Naive thymus-derived CD4-positive, alpha-beta T cell (primary cell): Measurements from ENCODE around the gene ANKS1B. TPM values are rescaled to one million over a fixed set of nuclear protein-coding genes. Genes with fewer than 3 reads are reported as not detected.

Experiments
- ATAC-seq: fragments of 150-1000 bp; cut with Tn5 transposase; 2 replicates; pipeline ENCODE4 v1.10.0; 2021; ENCODE audit warnings: mild to moderate bottlenecking, moderate library complexity
- CTCF ChIA-PET: fragments of 350-600 bp; sonication (Branson Sonifier 250); formaldehyde crosslinking; loops from one replicate; lab custom pipeline; 2021; ENCODE audit warnings: antibody characterized with exemption; lab: Charles Lee
- POLR2A ChIA-PET: fragments of 350-600 bp; sonication (Branson Sonifier 250); formaldehyde crosslinking; loops from one replicate; lab custom pipeline; 2021; ENCODE audit warnings: antibody characterized with exemption, inconsistent platforms; lab: Charles Lee
- DNase-seq, 9 donors: peaks; one replicate each; pipeline versions ENCODE4 v3.0.0 to v3.0.0-alpha.2; 2020 to 2022; ENCODE audit warnings: mixed read lengths in 1 of 9
- H3K27ac ChIP-seq: one replicate; pipeline ENCODE4 v1.7.0; 2013; ENCODE audit warnings: mild to moderate bottlenecking, low read depth, low read length, moderate library complexity
- H3K27me3 ChIP-seq, 2 donors: one replicate each; pipeline ENCODE4 v1.7.0; 2013; ENCODE audit warnings: low read length in 2 of 2, mild to moderate bottlenecking in 2 of 2, moderate library complexity in 2 of 2; ENCODE audit not compliant: control insufficient read depth in 2 of 2, insufficient read depth in 2 of 2
- H3K36me3 ChIP-seq, 3 experiments: 1 replicate in 2 of 3; 2 replicates in 1 of 3; pipeline ENCODE4 v1.7.0; 2013; ENCODE audit warnings: low read length in 3 of 3, mild to moderate bottlenecking in 3 of 3, moderate library complexity in 1 of 3; ENCODE audit not compliant: insufficient read depth in 3 of 3, control insufficient read depth in 2 of 3
- H3K4me1 ChIP-seq, 2 donors: one replicate each; pipeline ENCODE4 v1.7.0; 2013; ENCODE audit warnings: low read length in 2 of 2, mild to moderate bottlenecking in 2 of 2, moderate library complexity in 1 of 2; ENCODE audit not compliant: control insufficient read depth in 2 of 2, insufficient read depth in 2 of 2
- H3K4me3 ChIP-seq: 2 replicates; pipeline ENCODE4 v1.7.0; 2013; ENCODE audit warnings: mild to moderate bottlenecking, low read length
- H3K9me3 ChIP-seq, 3 experiments: 1 replicate in 2 of 3; 2 replicates in 1 of 3; pipeline ENCODE4 v1.7.0; 2013; ENCODE audit warnings: low read length in 3 of 3; ENCODE audit not compliant: control insufficient read depth in 2 of 3
- H3K27ac Mint-ChIP-seq, 9 donors: one replicate each; pipeline ENCODE4 v1.8.0; 2020 to 2022; ENCODE audit warnings: mixed read lengths in 9 of 9, mild to moderate bottlenecking in 8 of 9, moderate library complexity in 5 of 9, inconsistent platforms in 2 of 9
- H3K27me3 Mint-ChIP-seq, 5 donors: one replicate each; pipeline ENCODE4 v1.8.0; 2021 to 2022; ENCODE audit warnings: mixed read lengths in 5 of 5, mild to moderate bottlenecking in 1 of 5
- H3K36me3 Mint-ChIP-seq, 5 donors: one replicate each; pipeline ENCODE4 v1.8.0; 2020 to 2022; ENCODE audit warnings: mixed read lengths in 5 of 5, mild to moderate bottlenecking in 3 of 5, inconsistent platforms in 1 of 5
- H3K4me1 Mint-ChIP-seq, 7 donors: one replicate each; pipeline ENCODE4 v1.8.0; 2020 to 2022; ENCODE audit warnings: mixed read lengths in 7 of 7, mild to moderate bottlenecking in 3 of 7, inconsistent platforms in 1 of 7
- H3K4me3 Mint-ChIP-seq, 10 donors: one replicate each; pipeline ENCODE4 v1.8.0; 2020 to 2022; ENCODE audit warnings: mild to moderate bottlenecking in 10 of 10, mixed read lengths in 10 of 10, moderate library complexity in 6 of 10, inconsistent platforms in 2 of 10
- H3K9me3 Mint-ChIP-seq, 11 donors: one replicate each; pipeline ENCODE4 v1.8.0; 2020 to 2022; ENCODE audit warnings: mixed read lengths in 11 of 11, mild to moderate bottlenecking in 4 of 11, inconsistent platforms in 1 of 11, moderate library complexity in 1 of 11
- intact Hi-C, 2 donors: fragments of 100-400 bp; cut with micrococcal nuclease; formaldehyde crosslinking; loops; one replicate each; pipeline ENCODE4 v1.15.1; 2023
- polyA plus RNA-seq, 2 donors: library from polyadenylated mRNA; unstranded; fragments of 300-500 nt; fragmentation: Illumina TruSeq; gene quantifications; one replicate each; pipeline ENCODE4 v1.2.3, GENCODE V29; 2021
- total RNA-seq, 6 experiments: library from RNA in 5 of 6; stranded (reverse) in 5 of 6; gene quantifications; 1 replicate in 5 of 6; 2 replicates in 1 of 6; pipeline ENCODE4 v1.2.3 and lab custom pipeline; 2021 to 2026

ANKS1B gene
- total and polyA plus RNA-seq, 7 experiments from 2014 or later: 0.97 TPM; not detected in 6

- Mint-ChIP-seq H3K4me3 (no peak overlapping the region), H3K9me3 (peaks cover 4 to 20% (median 9%) of the 10 kb centered on the region in 11 donors), H3K27ac (no peak overlapping the region), H3K4me1 (peaks cover 0 to 5% (median 0%) of the 10 kb centered on the region in 7 donors), H3K27me3 (peaks cover 0 to 3% (median 0%) of the 10 kb centered on the region in 5 donors), H3K36me3 (no peaks in the 10 kb centered on the region)
- Histone ChIP-seq H3K27ac (no peak overlapping the region), H3K27me3 (no peaks in the 10 kb centered on the region), H3K9me3 (no peaks in the 10 kb centered on the region), H3K36me3 (no peaks in the 10 kb centered on the region), H3K4me1 (no peaks in the 10 kb centered on the region), H3K4me3 (no peak overlapping the region)
- intact Hi-C loops: loop anchor here in 1 of 2 donors (10.0 kb wide), 1 partner anchor 185 kb away; no protein-coding TSS in a partner anchor
- no peak for ATAC-seq
- POLR2A ChIA-PET: no interaction called here
- DNase-seq: no peak
- CTCF ChIA-PET: no interaction called here
Measured at GRCh38 chr12:99140017-99140720, 844.6 kb downstream of the ANKS1B start.

- Mint-ChIP-seq H3K4me3 (no peak overlapping the region), H3K27me3 (no peaks in the 10 kb centered on the region), H3K9me3 (peaks cover 0 to 14% (median 7%) of the 10 kb centered on the region in 11 donors), H3K27ac (no peak overlapping the region), H3K36me3 (no peaks in the 10 kb centered on the region), H3K4me1 (peaks cover 0 to 5% (median 0%) of the 10 kb centered on the region in 7 donors)
- Histone ChIP-seq H3K27me3 (no peaks in the 10 kb centered on the region), H3K36me3 (no peaks in the 10 kb centered on the region), H3K9me3 (no peaks in the 10 kb centered on the region), H3K27ac (no peak overlapping the region), H3K4me1 (no peaks in the 10 kb centered on the region), H3K4me3 (no peak overlapping the region)
- CTCF ChIA-PET: no interaction called here
- intact Hi-C loops: no loop called here
- ATAC-seq: no peak
- DNase-seq: no peak
- POLR2A ChIA-PET: no interaction called here
Measured at GRCh38 chr12:99138393-99138792, 846.3 kb downstream of the ANKS1B start.

DNA sequence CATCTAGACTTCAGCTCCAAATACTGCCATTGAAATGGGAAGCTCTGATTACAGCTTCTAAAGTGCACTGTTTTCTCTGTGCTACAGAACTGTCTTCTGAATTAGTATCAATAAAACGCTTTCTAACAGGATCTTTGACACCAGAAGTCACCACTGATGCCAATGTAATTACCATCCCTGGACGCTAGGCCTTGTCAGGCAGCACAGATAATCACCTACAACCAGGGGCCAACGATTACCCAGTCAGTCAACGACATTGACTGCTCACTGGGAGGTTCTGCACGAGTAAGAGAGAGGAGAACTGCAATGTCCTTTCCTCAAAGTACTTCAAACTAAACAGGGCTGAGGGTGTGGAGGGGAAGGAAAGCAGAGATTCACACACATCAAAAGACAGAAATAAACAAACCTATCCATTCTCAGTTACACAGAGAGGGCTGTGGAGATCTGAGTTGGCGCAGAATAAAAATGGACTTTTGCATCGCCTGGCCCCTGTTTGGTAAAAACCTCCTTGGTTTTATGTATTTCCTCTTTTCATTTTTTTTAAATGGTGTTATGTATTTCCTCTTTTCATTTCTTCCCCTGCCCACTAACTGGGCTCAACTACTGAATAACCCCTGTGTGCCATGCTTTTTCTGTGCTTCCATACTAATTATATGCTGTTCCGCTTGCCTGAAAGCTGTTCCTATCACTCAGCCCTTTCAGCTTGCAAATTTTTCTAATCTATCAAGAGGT, 847.4 kb downstream of the ANKS1B start:
- POLR2A ChIA-PET: no interaction called here
- Mint-ChIP-seq H3K36me3 (no peaks in the 10 kb centered on the region), H3K27ac (no peak overlapping the region), H3K4me3 (no peak overlapping the region), H3K4me1 (peaks cover 0 to 5% (median 0%) of the 10 kb centered on the region in 7 donors), H3K9me3 (peaks cover 0 to 14% (median 7%) of the 10 kb centered on the region in 11 donors), H3K27me3 (no peaks in the 10 kb centered on the region)
- intact Hi-C loops: no loop called here
- Histone ChIP-seq H3K27me3 (no peaks in the 10 kb centered on the region), H3K36me3 (no peaks in the 10 kb centered on the region), H3K4me1 (no peaks in the 10 kb centered on the region), H3K4me3 (no peak overlapping the region), H3K27ac (no peak overlapping the region), H3K9me3 (no peaks in the 10 kb centered on the region)
- CTCF ChIA-PET: no interaction called here
- no peak for DNase-seq
- no peak for ATAC-seq

DNA sequence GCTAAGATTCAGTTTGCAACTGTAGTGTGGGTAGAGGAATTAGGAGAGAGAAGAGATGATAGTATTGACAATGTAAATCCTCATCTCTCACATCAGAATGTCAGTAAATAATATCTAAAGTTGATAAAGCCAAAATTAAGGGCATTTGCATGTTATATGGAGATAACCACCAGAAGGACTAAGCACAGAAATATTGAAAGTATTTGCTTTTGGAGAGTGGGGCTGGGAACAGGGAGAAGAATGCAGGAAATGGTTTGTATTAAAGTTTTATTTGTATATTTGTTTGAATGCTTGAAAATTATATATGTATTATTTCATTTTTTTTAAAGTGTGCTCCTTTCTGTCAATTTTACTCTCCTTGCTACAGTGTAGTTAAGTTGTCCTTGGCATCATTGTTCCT, 848.2 kb downstream of the ANKS1B start:
- no peaks in the 10 kb centered on the region for H3K27me3 Mint-ChIP-seq
- no peak for ATAC-seq

DNA sequence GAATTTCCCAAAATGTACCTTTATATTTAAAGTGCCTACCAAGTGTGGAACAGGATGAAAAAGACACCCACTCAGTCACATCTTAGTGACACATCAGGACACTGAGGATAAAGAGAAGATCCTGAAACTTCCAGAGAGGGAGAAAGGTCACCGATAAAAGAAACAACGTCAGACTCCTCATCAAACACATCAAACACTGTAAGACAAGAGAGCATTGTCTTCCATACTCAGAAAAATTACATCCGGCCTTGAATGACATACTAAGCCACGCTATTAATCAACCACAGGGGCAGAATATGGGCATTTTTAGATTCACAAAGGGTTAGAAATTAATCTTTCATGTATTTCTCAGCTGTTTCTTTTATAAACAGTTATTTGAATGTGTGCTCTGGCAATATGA, 849.4 kb downstream of the ANKS1B start:
- no peak overlapping the region for H3K4me3 Mint-ChIP-seq
- Histone ChIP-seq H3K4me3 (no peak overlapping the region), H3K27me3 (no peaks in the 10 kb centered on the region), H3K9me3 (no peaks in the 10 kb centered on the region), H3K27ac (no peak overlapping the region), H3K4me1 (no peaks in the 10 kb centered on the region), H3K36me3 (no peaks in the 10 kb centered on the region)
- H3K4me1 Mint-ChIP-seq: peaks cover 0 to 5% (median 0%) of the 10 kb centered on the region in 7 donors
- DNase-seq (no peak), ATAC-seq (no peak)
- no peak overlapping the region for H3K27ac Mint-ChIP-seq
- POLR2A ChIA-PET: no interaction called here
- H3K27me3 Mint-ChIP-seq: no peaks in the 10 kb centered on the region
- no peaks in the 10 kb centered on the region for H3K36me3 Mint-ChIP-seq
- CTCF ChIA-PET: no interaction called here
- intact Hi-C loops: no loop called here
- peaks cover 0 to 8% (median 2%) of the 10 kb centered on the region in 11 donors for H3K9me3 Mint-ChIP-seq

More for the DNA sequence above, 848.2 kb downstream of the ANKS1B start:
- H3K27ac Mint-ChIP-seq: no peak overlapping the region
- DNase-seq: no peak
- POLR2A ChIA-PET: no interaction called here
- CTCF ChIA-PET: no interaction called here
- H3K27me3 ChIP-seq: no peaks in the 10 kb centered on the region
- H3K4me1 Mint-ChIP-seq: peaks cover 0 to 5% (median 0%) of the 10 kb centered on the region in 7 donors
- H3K9me3 ChIP-seq: no peaks in the 10 kb centered on the region
- H3K4me3 ChIP-seq: no peak overlapping the region
- intact Hi-C loops: no loop called here
- H3K36me3 ChIP-seq: no peaks in the 10 kb centered on the region
- H3K36me3 Mint-ChIP-seq: no peaks in the 10 kb centered on the region
- peaks cover 0 to 12% (median 4%) of the 10 kb centered on the region in 11 donors for H3K9me3 Mint-ChIP-seq
- H3K27ac ChIP-seq: no peak overlapping the region
- no peak overlapping the region for H3K4me3 Mint-ChIP-seq
- H3K4me1 ChIP-seq: no peaks in the 10 kb centered on the region

- Mint-ChIP-seq H3K36me3 (no peaks in the 10 kb centered on the region), H3K9me3 (peaks cover 0 to 12% (median 3%) of the 10 kb centered on the region in 11 donors), H3K4me1 (peaks cover 0 to 3% (median 0%) of the 10 kb centered on the region in 7 donors), H3K27ac (no peak overlapping the region), H3K27me3 (no peaks in the 10 kb centered on the region), H3K4me3 (no peak overlapping the region)
- no peaks in the 10 kb centered on the region for H3K9me3 ChIP-seq
- ChIA-PET POLR2A (no interaction called here), CTCF (no interaction called here)
- no peak overlapping the region for H3K27ac ChIP-seq
- no peaks in the 10 kb centered on the region for H3K36me3 ChIP-seq
- no peak for DNase-seq
- H3K4me3 ChIP-seq: no peak overlapping the region
- no peaks in the 10 kb centered on the region for H3K27me3 ChIP-seq
- H3K4me1 ChIP-seq: no peaks in the 10 kb centered on the region
- intact Hi-C loops: no loop called here
- ATAC-seq: no peak
Measured at GRCh38 chr12:99133401-99133800, 851.3 kb downstream of the ANKS1B start.
